H1 (cell line): ENCODE measurements around the gene ZNF750. TPM values are rescaled to one million over a fixed set of nuclear protein-coding genes. Genes with fewer than 3 reads are reported as not detected.

Experiments
- BACH1 ChIP-seq: IDR thresholded peaks from 2 replicates; pipeline ENCODE4 v1.6.1; 2012; ENCODE audit warnings: low read length, improper control_type of control experiment
- CEBPB ChIP-seq: IDR thresholded peaks from 2 replicates; pipeline ENCODE4 v1.6.1; 2012; ENCODE audit warnings: low read depth, low read length
- NANOG ChIP-seq: IDR thresholded peaks from 2 replicates; pipeline ENCODE4 v1.6.1; 2011; ENCODE audit warnings: low read length, low read depth, mild to moderate bottlenecking, inconsistent platforms; ENCODE audit not compliant: insufficient read depth, poor library complexity, severe bottlenecking
- POLR2A ChIP-seq, 2 experiments: IDR thresholded peaks; 1 replicate in 1 of 2; 2 replicates in 1 of 2; pipeline ENCODE4 v1.6.1; 2011; ENCODE audit warnings: low read depth in 2 of 2, low read length in 2 of 2, mild to moderate bottlenecking in 2 of 2; ENCODE audit errors: control extremely low read depth in 1 of 2
- RXRA ChIP-seq: IDR thresholded peaks from 2 replicates; pipeline ENCODE4 v1.6.1; 2011; ENCODE audit warnings: low read depth, mild to moderate bottlenecking, low read length, moderate library complexity; ENCODE audit not compliant: insufficient read depth
- polyA plus RNA-seq, 7 experiments: library from polyadenylated mRNA; depleted of rRNA in 3 of 7; stranded (reverse) in 5 of 7; unstranded in 2 of 7; fragments of >200 nt in 5 of 7; fragments of 200-250 nt in 2 of 7; gene quantifications; 1 replicate in 5 of 7; 2 replicates in 1 of 7; 4 replicates in 1 of 7; pipeline versions ENCODE4 v1.2.1 to v1.2.3, GENCODE V29; 2011 to 2013; ENCODE audit warnings: missing spikeins in 2 of 7, mixed read lengths in 2 of 7
- total RNA-seq: library from RNA; stranded (reverse); fragmentation: NEBNext Ultra II Directional; extraction: Animal tissue kit (Norgen Biotek cat#: 25700); gene quantifications from 2 replicates; pipeline ENCODE4 v1.2.1, GENCODE V29; 2021

The ZNF750 gene
- total and polyA plus RNA-seq, 2 of the 8 experiments (the other 6 are each of a cell fraction or from before 2014, with no cell fraction given) = not detected

DNA sequence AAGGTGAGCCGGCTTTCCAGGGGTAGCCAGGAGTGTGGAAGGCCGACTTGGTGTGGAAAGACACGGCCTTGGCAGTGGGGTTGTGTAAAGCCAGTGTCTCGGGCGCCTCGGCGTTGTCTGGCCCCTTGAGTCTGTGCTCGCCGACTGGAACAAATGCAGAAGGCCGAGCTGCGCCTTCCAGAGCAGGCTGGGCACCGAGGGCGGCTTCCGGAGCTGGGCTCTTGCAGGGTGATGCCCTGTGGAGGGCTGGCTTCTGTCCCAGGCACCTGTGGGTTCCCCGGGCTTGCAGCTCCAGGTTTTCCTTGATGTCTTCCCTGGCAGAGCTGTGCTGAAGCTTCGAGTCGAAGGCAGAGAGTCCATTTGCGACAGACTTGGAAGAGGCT, 8.0 kb downstream of the ZNF750 start (continued):
- TF ChIP-seq RXRA = no peak
- no peak for TF ChIP-seq CEBPB
- no peak for TF ChIP-seq BACH1
- TF ChIP-seq POLR2A (IDR thresholded peaks at IDR 0.05; ENCODE audit: control extremely low read depth in 1 of 2, low read depth in 2 of 2, low read length in 2 of 2) = no peak
- no peak for TF ChIP-seq NANOG
